OCI-LY7 (cell line): ENCODE data around the gene FGFBP1.

Source experiments
- CTCF ChIP-seq: fragments of 200-600 bp; sonication (generic); conservative IDR thresholded peaks from 2 replicates; pipeline ENCODE4 v1.5.1; 2014; ENCODE audit warnings: mild to moderate bottlenecking, antibody characterized with exemption, low read length, moderate library complexity, mixed read lengths
- EZH2phosphoT487 ChIP-seq: fragments of 200-600 bp; sonication (generic); IDR thresholded peaks from 2 replicates; pipeline ENCODE4 v1.6.1; 2018; ENCODE audit warnings: low read depth, borderline replicate concordance, mild to moderate bottlenecking, mixed run types, antibody characterized with exemption, low read length, moderate library complexity, mixed read lengths

DNA sequence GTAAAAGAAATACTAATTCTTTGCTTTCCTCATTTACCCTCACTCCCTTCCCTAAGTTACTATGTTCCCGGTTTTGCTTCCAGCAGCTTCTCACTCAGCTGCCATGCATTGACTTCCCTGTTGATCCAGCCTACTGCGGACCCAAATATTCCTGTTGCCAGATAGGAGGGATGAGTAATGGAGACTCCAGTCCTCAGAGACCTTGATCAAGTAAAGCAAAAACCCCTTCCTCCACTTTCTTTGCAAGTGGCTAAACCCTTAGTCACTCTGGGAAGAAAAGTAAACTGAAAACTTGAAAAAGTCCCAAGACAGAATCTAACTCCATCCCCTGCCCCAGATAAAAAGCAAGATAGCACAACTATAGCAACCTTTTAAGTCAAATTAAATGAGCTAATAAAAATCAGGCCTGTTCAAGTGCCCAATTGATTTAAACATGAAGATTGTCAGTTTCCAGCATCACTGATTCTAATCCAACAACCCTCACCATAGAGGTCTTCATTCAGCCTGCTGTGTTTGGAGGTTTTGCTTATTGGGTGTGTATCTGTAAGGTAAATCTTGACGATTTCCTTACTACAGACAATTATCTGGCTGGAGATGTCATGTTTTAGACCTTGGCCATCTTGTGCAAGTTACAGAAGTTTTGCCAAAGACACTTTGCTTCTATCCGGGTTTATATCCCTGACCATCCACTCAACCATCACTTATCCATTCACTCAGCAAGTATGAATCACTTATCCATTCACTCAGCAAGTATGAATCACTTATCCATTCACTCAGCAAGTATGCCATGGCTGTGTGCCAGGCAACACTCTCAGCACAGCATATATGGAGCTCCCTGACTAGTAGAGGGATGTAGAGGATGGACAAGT lies 17.6 kb downstream of the FGFBP1 start:
- TF ChIP-seq CTCF, result no peak
- no peak for TF ChIP-seq EZH2phosphoT487
